Type B pancreatic cell (in vitro differentiated cells): ENCODE data around the gene CHN1. TPM values are rescaled to one million over a fixed set of nuclear protein-coding genes. Genes with fewer than 3 reads are reported as not detected.

Source experiments
- DNase-seq: peaks from one replicate; pipeline ENCODE4 v3.0.0; 2021; ENCODE audit warnings: mixed read lengths; ENCODE audit not compliant: unreplicated experiment; ENCODE audit errors: extremely low spot score
- H3K27ac Mint-ChIP-seq: 2 replicates; pipeline ENCODE4 v1.8.0; 2021; ENCODE audit warnings: mild to moderate bottlenecking, mixed read lengths
- H3K27me3 Mint-ChIP-seq: 2 replicates; pipeline ENCODE4 v1.8.0; 2021; ENCODE audit warnings: mixed read lengths
- H3K36me3 Mint-ChIP-seq: 2 replicates; pipeline ENCODE4 v1.8.0; 2021; ENCODE audit warnings: mixed read lengths
- H3K4me1 Mint-ChIP-seq: one replicate; pipeline ENCODE4 v1.8.0; 2021; ENCODE audit warnings: mixed read lengths; ENCODE audit not compliant: unreplicated experiment
- H3K4me3 Mint-ChIP-seq: 2 replicates; pipeline ENCODE4 v1.8.0; 2021; ENCODE audit warnings: mild to moderate bottlenecking, mixed read lengths
- H3K9me3 Mint-ChIP-seq: 2 replicates; pipeline ENCODE4 v1.8.0; 2021; ENCODE audit warnings: mixed read lengths
- CTCF ChIP-seq: fragments of 200-600 bp; sonication (generic); conservative IDR thresholded peaks from 2 replicates; pipeline ENCODE4 v1.5.0; 2021; ENCODE audit warnings: antibody characterized with exemption, mild to moderate bottlenecking
- total RNA-seq: library from RNA; stranded (reverse); gene quantifications from 2 replicates; pipeline ENCODE4 v1.2.1, GENCODE V29; 2021; ENCODE audit warnings: low replicate concordance

The CHN1 gene
- total RNA-seq, 1 donor from 2014 or later, result 24.0 TPM

- no peak overlapping the region for H3K4me3 Mint-ChIP-seq
- no peaks in the 10 kb centered on the region for H3K4me1 Mint-ChIP-seq
- peaks cover 15% of the 10 kb centered on the region for H3K36me3 Mint-ChIP-seq
- no peak for DNase-seq
- no peak overlapping the region for H3K27ac Mint-ChIP-seq
- no peaks in the 10 kb centered on the region for H3K27me3 Mint-ChIP-seq
- H3K9me3 Mint-ChIP-seq, result no peaks in the 10 kb centered on the region
- no peak for TF ChIP-seq CTCF
Observed at GRCh38 chr2:174924061-174924693, 81.0 kb downstream of the CHN1 start.

- H3K27me3 Mint-ChIP-seq, result no peaks in the 10 kb centered on the region
- H3K4me3 Mint-ChIP-seq, result no peak overlapping the region
- H3K27ac Mint-ChIP-seq, result no peak overlapping the region
- TF ChIP-seq CTCF, result no peak
- peaks cover 17% of the 10 kb centered on the region for H3K36me3 Mint-ChIP-seq
- H3K9me3 Mint-ChIP-seq, result no peaks in the 10 kb centered on the region
- DNase-seq, result no peak
- H3K4me1 Mint-ChIP-seq, result no peaks in the 10 kb centered on the region
Observed at GRCh38 chr2:174919947-174920595, 85.1 kb downstream of the CHN1 start.

GRCh38 chr2:174918886-174919526 is 86.2 kb downstream of the CHN1 start:
- no peak overlapping the region for H3K4me3 Mint-ChIP-seq
- H3K4me1 Mint-ChIP-seq, result no peaks in the 10 kb centered on the region
- H3K36me3 Mint-ChIP-seq, result peaks cover 17% of the 10 kb centered on the region
- no peak for TF ChIP-seq CTCF
- no peak overlapping the region for H3K27ac Mint-ChIP-seq
- no peaks in the 10 kb centered on the region for H3K27me3 Mint-ChIP-seq
- no peaks in the 10 kb centered on the region for H3K9me3 Mint-ChIP-seq
- no peak for DNase-seq

GRCh38 chr2:174916270-174916930 is 88.8 kb downstream of the CHN1 start:
- no peak overlapping the region for H3K4me3 Mint-ChIP-seq
- DNase-seq, result no peak
- no peaks in the 10 kb centered on the region for H3K4me1 Mint-ChIP-seq
- H3K9me3 Mint-ChIP-seq, result no peaks in the 10 kb centered on the region
- H3K27me3 Mint-ChIP-seq, result no peaks in the 10 kb centered on the region
- peaks cover 21% of the 10 kb centered on the region for H3K36me3 Mint-ChIP-seq
- TF ChIP-seq CTCF, result no peak
- H3K27ac Mint-ChIP-seq, result no peak overlapping the region

- H3K9me3 Mint-ChIP-seq, result no peaks in the 10 kb centered on the region
- H3K27me3 Mint-ChIP-seq, result no peaks in the 10 kb centered on the region
- no peaks in the 10 kb centered on the region for H3K4me1 Mint-ChIP-seq
- TF ChIP-seq CTCF, result no peak
- H3K27ac Mint-ChIP-seq, result no peak overlapping the region
- DNase-seq, result no peak
- H3K36me3 Mint-ChIP-seq, result peaks cover 20% of the 10 kb centered on the region
- H3K4me3 Mint-ChIP-seq, result no peak overlapping the region
Observed at GRCh38 chr2:174914853-174915760, 90.1 kb downstream of the CHN1 start.
